GM19395 (cell line): Measurements from ENCODE around the gene RGS21.

Source experiments
- ATAC-seq: cut with Tn5 transposase; IDR thresholded peaks from one replicate; pipeline ENCODE4 v1.9.1; 2021; ENCODE audit warnings: mild to moderate bottlenecking, moderate library complexity; ENCODE audit not compliant: unreplicated experiment

Gene RGS21

DNA sequence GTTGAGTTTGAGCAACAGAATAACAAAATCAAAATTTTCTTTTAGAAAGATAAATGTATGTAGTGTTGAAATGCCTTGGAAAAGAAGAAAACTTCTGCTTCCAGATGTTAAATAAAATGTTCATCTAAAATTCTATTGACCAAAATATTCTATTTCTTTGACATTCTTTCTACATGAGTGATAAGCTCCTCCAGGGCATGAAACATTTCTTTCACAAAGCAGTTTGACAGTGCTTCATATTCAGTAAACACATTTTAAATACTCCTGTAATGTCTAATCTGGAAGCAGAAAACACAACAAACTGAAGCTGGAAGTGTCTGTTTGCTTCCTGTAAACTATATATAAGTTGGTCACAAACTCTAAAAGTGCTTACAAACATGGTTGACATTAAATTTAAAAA, 61.5 kb downstream of the RGS21 start:
- ATAC-seq: no peak

DNA sequence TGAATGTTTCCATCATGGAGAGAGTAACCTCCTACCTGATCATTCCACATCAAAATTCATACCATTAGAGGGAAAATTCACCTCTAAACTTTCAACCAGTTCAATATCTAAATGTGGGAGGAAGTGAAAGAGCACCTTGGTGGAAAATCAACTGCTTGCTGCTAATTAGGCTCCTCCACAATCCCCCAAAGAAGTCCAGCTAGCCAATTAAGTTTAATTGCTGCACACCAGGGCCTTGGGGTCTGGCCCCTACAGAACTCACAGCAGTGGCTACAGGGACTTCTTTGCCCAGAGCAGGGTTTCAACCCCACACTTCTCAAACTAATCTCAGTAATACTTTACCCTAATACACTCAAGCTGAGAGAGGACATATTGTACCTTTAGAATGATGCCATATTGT, 62.1 kb downstream of the RGS21 start:
- no peak for ATAC-seq

DNA sequence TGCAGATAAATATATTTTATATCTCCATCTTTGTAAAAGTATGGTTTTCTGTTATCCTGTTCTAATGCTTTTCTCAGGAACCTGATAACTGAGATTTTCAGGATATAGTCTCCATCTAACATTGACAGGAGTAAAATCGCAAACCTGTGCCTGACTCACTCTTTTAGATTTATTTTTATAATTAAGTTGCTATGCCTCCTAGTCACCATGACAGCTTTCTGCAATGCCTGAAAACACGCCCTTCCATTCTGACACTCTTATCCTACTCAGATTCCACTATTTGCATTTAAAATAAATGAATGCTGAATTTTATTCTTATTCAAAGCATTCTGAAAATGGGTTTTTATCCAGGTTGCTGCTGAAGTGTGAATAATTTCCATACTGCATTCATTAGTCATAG, 62.8 kb downstream of the RGS21 start:
- no peak for ATAC-seq

DNA sequence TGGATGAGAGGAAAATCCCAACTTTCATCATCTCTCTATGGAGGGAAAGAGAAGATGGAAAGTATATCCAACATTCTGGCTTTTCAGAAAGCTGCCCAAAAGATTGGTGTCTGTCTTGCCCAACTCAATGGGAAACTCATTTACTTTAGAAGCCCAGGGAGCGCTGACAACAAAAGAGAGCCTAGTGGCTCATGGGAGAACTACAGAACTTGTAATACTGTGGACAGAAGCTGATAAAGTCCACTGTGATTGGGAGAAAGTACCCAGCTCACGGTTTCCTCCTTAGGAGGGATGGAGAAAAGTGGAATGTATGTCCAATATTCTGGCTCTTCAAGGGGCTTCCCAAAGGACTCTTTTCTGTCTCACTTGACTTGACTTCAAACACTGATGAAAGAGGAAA, 66.0 kb downstream of the RGS21 start:
- ATAC-seq: no peak

DNA sequence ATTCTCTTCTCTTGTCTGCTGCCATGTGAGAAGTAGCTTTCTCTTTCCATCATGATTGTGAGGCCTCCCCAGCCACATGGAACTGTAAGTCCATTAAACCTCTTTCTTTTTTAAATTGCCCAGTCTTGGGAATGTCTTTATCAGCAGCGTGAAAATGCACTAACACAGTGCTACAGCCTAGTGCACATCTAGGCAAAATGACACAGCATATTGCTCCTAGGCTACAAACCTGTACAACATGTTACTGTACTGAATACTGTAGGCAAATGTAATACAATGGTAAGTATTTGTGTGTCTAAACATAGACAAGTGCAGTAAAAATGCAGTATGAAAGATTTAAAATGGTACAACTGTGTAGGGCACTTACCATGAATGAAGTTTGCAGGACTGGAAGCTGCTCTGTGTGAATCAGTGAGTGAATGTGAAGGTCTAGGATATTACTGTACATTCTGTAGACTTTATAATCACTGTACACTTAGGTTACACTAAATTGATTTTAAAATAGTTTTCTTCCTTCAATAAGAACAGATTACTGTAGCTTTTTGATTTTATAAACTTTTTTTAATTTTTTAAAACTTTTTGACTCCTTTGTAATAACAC, 69.4 kb downstream of the RGS21 start:
- no peak for ATAC-seq

DNA sequence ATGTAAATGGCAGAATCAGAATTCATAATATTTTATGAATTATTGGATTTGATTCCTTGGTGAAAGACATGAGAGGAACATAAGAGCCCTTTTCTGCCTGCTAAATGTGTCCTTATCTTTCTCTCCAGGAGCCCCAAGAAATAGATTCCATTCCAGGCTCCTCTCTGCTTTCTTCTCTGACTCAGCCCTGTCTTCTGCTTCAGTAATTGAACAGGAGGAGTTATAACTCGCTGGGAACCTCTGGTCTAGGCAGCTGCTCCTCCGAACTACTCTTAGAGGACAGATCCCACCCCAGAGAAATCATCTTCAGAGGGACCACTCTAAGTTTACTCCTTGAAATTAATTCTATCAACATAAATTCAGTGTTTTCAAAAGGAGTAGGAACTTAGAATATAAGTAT, 78.4 kb downstream of the RGS21 start:
- no peak for ATAC-seq

DNA sequence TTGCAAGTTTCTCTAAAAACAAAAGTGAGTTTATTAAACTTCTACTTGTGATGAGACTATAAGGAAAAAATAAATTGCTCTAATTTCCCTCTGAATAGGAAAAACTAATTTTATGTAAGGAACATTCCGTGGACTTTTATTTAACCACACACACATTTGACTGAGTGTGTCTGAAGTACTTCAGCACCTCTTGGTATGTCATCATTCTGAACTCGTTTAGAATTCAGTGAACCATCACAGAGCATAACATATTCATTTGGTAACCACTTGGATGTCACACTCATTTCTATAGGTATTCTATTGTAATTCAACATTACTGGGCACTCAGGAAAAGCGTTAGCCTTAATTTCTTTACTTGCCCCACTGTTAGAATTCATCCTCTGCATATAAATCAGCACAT, 79.1 kb downstream of the RGS21 start:
- no peak for ATAC-seq

DNA sequence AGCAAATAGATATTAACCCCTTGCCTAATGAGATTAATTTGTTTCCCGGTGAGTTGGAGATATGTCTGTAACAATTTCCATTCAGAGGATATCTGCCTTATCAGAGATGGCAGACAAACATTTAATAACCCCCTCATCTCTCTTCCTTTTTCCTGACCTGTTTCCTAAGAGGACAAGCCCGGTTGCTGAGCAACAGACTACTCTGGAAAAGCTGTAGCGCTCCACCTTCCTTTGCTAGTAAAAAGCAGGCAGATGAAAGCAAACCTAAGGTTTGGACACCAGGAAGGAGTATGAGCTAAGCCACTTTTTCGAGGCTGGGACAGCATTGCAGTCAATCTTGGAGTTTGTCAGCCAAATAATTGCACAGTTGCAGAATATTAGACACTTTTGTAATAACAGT, 82.4 kb downstream of the RGS21 start:
- ATAC-seq: no peak

DNA sequence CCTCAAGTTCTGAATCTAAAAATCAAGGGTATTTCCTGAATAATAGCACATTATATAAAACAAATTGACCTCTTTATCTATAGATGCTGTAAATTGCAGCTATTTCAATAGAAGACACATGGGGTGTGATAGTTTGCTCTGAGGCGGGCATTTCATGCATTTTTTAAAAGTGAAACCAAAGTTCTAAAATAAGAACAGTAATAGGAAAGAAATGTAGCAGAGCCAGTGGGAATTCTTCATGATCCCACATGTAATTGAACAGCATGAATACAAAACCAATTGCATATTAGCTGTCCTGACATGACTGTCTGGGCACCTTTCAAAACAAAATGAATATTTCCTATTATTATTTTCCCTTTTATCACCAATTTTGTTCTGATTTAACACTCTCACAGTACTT, 85.0 kb downstream of the RGS21 start:
- ATAC-seq: no peak

DNA sequence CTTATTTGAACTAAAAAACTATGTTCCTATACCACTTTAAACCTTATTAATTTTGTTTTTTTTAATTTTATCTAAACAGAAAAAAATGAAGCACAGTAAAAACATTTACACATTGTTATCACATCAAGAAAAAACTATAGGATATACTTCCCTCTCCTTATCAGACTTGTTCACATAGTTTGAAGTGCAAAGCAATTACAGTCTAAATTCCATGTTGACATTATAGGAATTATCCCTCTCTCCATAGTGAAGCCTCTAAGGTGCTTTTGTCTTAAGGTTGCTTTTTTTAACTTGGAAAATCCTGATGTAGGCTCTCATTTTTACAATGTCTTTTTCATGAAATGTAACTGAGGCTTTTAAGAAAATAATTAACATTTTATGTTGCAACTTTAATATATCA, 85.8 kb downstream of the RGS21 start:
- no peak for ATAC-seq

DNA sequence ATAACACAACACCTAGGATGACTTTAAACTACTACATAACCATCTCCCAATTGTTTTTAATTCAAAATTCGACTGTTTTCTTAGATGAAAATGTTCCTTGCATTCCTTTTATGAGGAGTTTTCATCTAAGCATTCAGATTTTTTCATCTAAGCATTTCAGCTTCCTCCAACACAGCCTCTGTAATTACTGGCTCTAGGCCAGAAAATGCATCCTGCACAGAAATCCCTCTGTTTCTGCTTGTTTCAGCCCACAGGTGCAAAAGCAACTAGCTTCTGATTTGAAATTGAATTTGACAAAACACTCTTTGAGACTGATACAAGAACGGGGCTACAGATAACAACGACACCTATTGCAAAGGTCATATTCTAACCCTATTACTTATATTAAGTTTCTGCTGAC, 90.4 kb downstream of the RGS21 start:
- ATAC-seq: no peak
